GM23248 (cell line): ENCODE data around the gene PLEKHH1. TPM values are rescaled to one million over a fixed set of nuclear protein-coding genes. Genes with fewer than 3 reads are reported as not detected.

Experiments used
- DNase-seq: peaks from one replicate; pipeline ENCODE4 v3.0.0-alpha.2; 2015
- H2AFZ ChIP-seq: fragments of 200-600 bp; sonication (generic); 2 replicates; pipeline ENCODE4 v1.6.1; 2016; ENCODE audit warnings: antibody characterized with exemption
- H3F3A ChIP-seq: fragments of 200-600 bp; sonication (generic); 2 replicates; pipeline ENCODE4 v1.6.1; 2016; ENCODE audit warnings: mild to moderate bottlenecking, antibody characterized with exemption, mixed run types; ENCODE audit not compliant: insufficient read depth
- H3K27ac ChIP-seq: fragments of 200-600 bp; sonication (generic); 2 replicates; pipeline ENCODE4 v1.5.1; 2016; ENCODE audit warnings: mild to moderate bottlenecking
- H3K27me3 ChIP-seq: fragments of 200-600 bp; sonication (generic); replicated peaks from 2 replicates; pipeline ENCODE4 v1.6.1; 2016; ENCODE audit warnings: mild to moderate bottlenecking; ENCODE audit not compliant: insufficient read depth
- H3K36me3 ChIP-seq: fragments of 200-600 bp; sonication (generic); 2 replicates; pipeline ENCODE4 v1.6.1; 2016; ENCODE audit warnings: low read depth, mild to moderate bottlenecking
- H3K4me1 ChIP-seq: fragments of 200-600 bp; sonication (generic); 2 replicates; pipeline ENCODE4 v1.6.1; 2016; ENCODE audit warnings: mild to moderate bottlenecking; ENCODE audit not compliant: insufficient read depth
- H3K4me2 ChIP-seq: fragments of 200-600 bp; sonication (generic); one replicate; pipeline ENCODE4 v1.6.1; 2016; ENCODE audit warnings: mild to moderate bottlenecking; ENCODE audit not compliant: unreplicated experiment
- H3K4me3 ChIP-seq: fragments of 200-600 bp; sonication (generic); 2 replicates; pipeline ENCODE4 v1.5.1; 2016; ENCODE audit warnings: mild to moderate bottlenecking
- H3K79me2 ChIP-seq: fragments of 200-600 bp; sonication (generic); 2 replicates; pipeline ENCODE4 v1.6.1; 2016; ENCODE audit warnings: mild to moderate bottlenecking; ENCODE audit not compliant: insufficient read depth
- H3K9ac ChIP-seq: fragments of 200-600 bp; sonication (generic); 2 replicates; pipeline ENCODE4 v1.6.1; 2016; ENCODE audit warnings: mild to moderate bottlenecking
- H3K9me2 ChIP-seq: fragments of 200-600 bp; sonication (generic); 2 replicates; pipeline ENCODE4 v1.6.1; 2016; ENCODE audit warnings: mixed run types, mild to moderate bottlenecking, moderate library complexity; ENCODE audit not compliant: insufficient read depth
- H3K9me3 ChIP-seq: fragments of 200-600 bp; sonication (generic); one replicate; pipeline ENCODE4 v1.6.1; 2017; ENCODE audit warnings: low read depth
- H4K20me1 ChIP-seq: fragments of 200-600 bp; sonication (generic); 2 replicates; pipeline ENCODE4 v1.6.0; 2016; ENCODE audit not compliant: insufficient read depth
- EZH2 ChIP-seq: fragments of 200-600 bp; sonication (generic); IDR thresholded peaks from 2 replicates; pipeline ENCODE4 v1.6.1; 2018; ENCODE audit warnings: antibody characterized with exemption, mild to moderate bottlenecking; ENCODE audit not compliant: insufficient read depth, poor library complexity, severe bottlenecking
- EZH2phosphoT487 ChIP-seq: fragments of 200-600 bp; sonication (generic); IDR thresholded peaks from 2 replicates; pipeline ENCODE4 v1.6.1; 2018; ENCODE audit warnings: antibody characterized with exemption, moderate library complexity, mild to moderate bottlenecking, low read depth; ENCODE audit not compliant: insufficient read depth
- WGBS, 2 experiments: methylation state at CpG; one replicate each; pipeline ENCODE4 v1.1.6; 2015 to 2017; ENCODE audit warnings: low lambda C conversion rate in 2 of 2, low coverage in 1 of 2; ENCODE audit errors: missing lambda C conversion rate in 2 of 2; 5-methylcytosine and 5-hydroxymethylcytosine counted together
- in situ Hi-C: fragments of 300-500 bp; cut with MboI; formaldehyde crosslinking; loops from 2 replicates; pipeline ENCODE4 v1.15.0; 2020
- polyA plus RNA-seq: library from polyadenylated mRNA; unstranded; fragments of >200 nt; fragmentation: Nextera tagmentation; extraction: Ambion mirVana; gene quantifications from 2 replicates; pipeline ENCODE4 v1.2.1, GENCODE V29; 2016
- total RNA-seq: library from RNA; depleted of rRNA; stranded (reverse); fragments of >200 nt; shearing (Covaris generic); gene quantifications from 2 replicates; pipeline ENCODE4 v1.2.3, GENCODE V29; 2014

Gene PLEKHH1
- total and polyA plus RNA-seq, 2 experiments from 2014 or later = under 0.01 to 0.13 TPM

- H4K20me1 ChIP-seq = no peaks in the 10 kb centered on the region
- peak overlapping the region; percentile 95 for H2AFZ ChIP-seq
- 12 to 13% methylated on average over 19 to 23 of the region's 23 CpGs for WGBS, 2 experiments
- in situ Hi-C loops = no loop called here
- peak overlapping the region; percentile 72 for H3K4me2 ChIP-seq
- H3K9ac ChIP-seq = peak overlapping the region; percentile 57
- TF ChIP-seq EZH2 (no peak), EZH2phosphoT487 (no peak)
- H3K9me3 ChIP-seq = no peaks in the 10 kb centered on the region
- no peaks in the 10 kb centered on the region for H3F3A ChIP-seq
- DNase-seq = no peak
- H3K79me2 ChIP-seq = no peaks in the 10 kb centered on the region
- H3K27me3 ChIP-seq = peaks cover 17% of the 10 kb centered on the region
- H3K4me3 ChIP-seq = peak overlapping the region; percentile 88
- no peak overlapping the region for H3K27ac ChIP-seq
- no peaks in the 10 kb centered on the region for H3K4me1 ChIP-seq
- H3K36me3 ChIP-seq = no peaks in the 10 kb centered on the region
- H3K9me2 ChIP-seq = no peaks in the 10 kb centered on the region
These were observed 488 bp upstream of the PLEKHH1 start for GRCh38 chr14:67532606-67532997.

- Histone ChIP-seq H3K9me3 (no peaks in the 10 kb centered on the region), H3K27ac (no peak overlapping the region), H3F3A (no peaks in the 10 kb centered on the region), H3K4me1 (no peaks in the 10 kb centered on the region), H3K9me2 (no peaks in the 10 kb centered on the region), H4K20me1 (no peaks in the 10 kb centered on the region), H3K27me3 (peaks cover 9% of the 10 kb centered on the region), H3K9ac (no peak overlapping the region), H3K79me2 (no peaks in the 10 kb centered on the region), H3K4me3 (peak overlapping the region; percentile 88), H3K4me2 (peak overlapping the region; percentile 72), H3K36me3 (no peaks in the 10 kb centered on the region), H2AFZ (peak overlapping the region; percentile 95)
- no peak for DNase-seq
- TF ChIP-seq EZH2phosphoT487 (no peak), EZH2 (no peak)
- in situ Hi-C loops = no loop called here
- WGBS, 2 experiments = 58 to 64% methylated on average over 6 of the region's 6 CpGs
These were observed 630 bp downstream of the PLEKHH1 start for GRCh38 chr14:67533754-67534085.

GRCh38 chr14:67536087-67536486 lies 3.0 kb downstream of the PLEKHH1 start:
- Histone ChIP-seq H3K36me3 (no peaks in the 10 kb centered on the region), H3K27ac (no peak overlapping the region), H3F3A (no peaks in the 10 kb centered on the region), H3K4me1 (no peaks in the 10 kb centered on the region), H4K20me1 (no peaks in the 10 kb centered on the region), H3K4me2 (no peak overlapping the region), H3K79me2 (no peaks in the 10 kb centered on the region), H2AFZ (no peak overlapping the region), H3K27me3 (peaks cover 31% of the 10 kb centered on the region), H3K4me3 (no peak overlapping the region), H3K9me2 (no peaks in the 10 kb centered on the region), H3K9me3 (no peaks in the 10 kb centered on the region), H3K9ac (no peak overlapping the region)
- TF ChIP-seq EZH2 (no peak), EZH2phosphoT487 (no peak)
- WGBS, 2 experiments = 53 to 58% methylated on average over 4 of the region's 4 CpGs
- no peak for DNase-seq
- in situ Hi-C loops = no loop called here

GRCh38 chr14:67537736-67538135 lies 4.6 kb downstream of the PLEKHH1 start:
- H3K4me2 ChIP-seq = no peak overlapping the region
- TF ChIP-seq EZH2phosphoT487 (no peak), EZH2 (no peak)
- no peak overlapping the region for H3K27ac ChIP-seq
- no peaks in the 10 kb centered on the region for H3K9me3 ChIP-seq
- H3K4me3 ChIP-seq = no peak overlapping the region
- H3K9ac ChIP-seq = no peak overlapping the region
- 65% methylated on average over 3 of the region's 3 CpGs for WGBS, 2 experiments
- H3K27me3 ChIP-seq = peaks cover 45% of the 10 kb centered on the region
- H3K4me1 ChIP-seq = no peaks in the 10 kb centered on the region
- no peaks in the 10 kb centered on the region for H4K20me1 ChIP-seq
- no peak overlapping the region for H2AFZ ChIP-seq
- H3K9me2 ChIP-seq = no peaks in the 10 kb centered on the region
- H3K36me3 ChIP-seq = no peaks in the 10 kb centered on the region
- in situ Hi-C loops = no loop called here
- no peaks in the 10 kb centered on the region for H3K79me2 ChIP-seq
- H3F3A ChIP-seq = no peaks in the 10 kb centered on the region
- DNase-seq = no peak

- WGBS, 2 experiments = 30 to 36% methylated on average over 2 of the region's 2 CpGs
- no peaks in the 10 kb centered on the region for H3K9me2 ChIP-seq
- no peaks in the 10 kb centered on the region for H3K36me3 ChIP-seq
- no peak for DNase-seq
- no peaks in the 10 kb centered on the region for H4K20me1 ChIP-seq
- H3K4me3 ChIP-seq = no peak overlapping the region
- H3K4me1 ChIP-seq = no peaks in the 10 kb centered on the region
- no peak overlapping the region for H3K27ac ChIP-seq
- in situ Hi-C loops = no loop called here
- H3K9me3 ChIP-seq = no peaks in the 10 kb centered on the region
- no peak for TF ChIP-seq EZH2phosphoT487
- TF ChIP-seq EZH2 = no peak
- no peaks in the 10 kb centered on the region for H3K79me2 ChIP-seq
- H2AFZ ChIP-seq = no peak overlapping the region
- peaks cover 53% of the 10 kb centered on the region for H3K27me3 ChIP-seq
- no peaks in the 10 kb centered on the region for H3F3A ChIP-seq
- no peak overlapping the region for H3K9ac ChIP-seq
- H3K4me2 ChIP-seq = no peak overlapping the region
These were observed 5.4 kb downstream of the PLEKHH1 start for GRCh38 chr14:67538501-67538900.
